ENCODE data around the gene TEX29.

DNA sequence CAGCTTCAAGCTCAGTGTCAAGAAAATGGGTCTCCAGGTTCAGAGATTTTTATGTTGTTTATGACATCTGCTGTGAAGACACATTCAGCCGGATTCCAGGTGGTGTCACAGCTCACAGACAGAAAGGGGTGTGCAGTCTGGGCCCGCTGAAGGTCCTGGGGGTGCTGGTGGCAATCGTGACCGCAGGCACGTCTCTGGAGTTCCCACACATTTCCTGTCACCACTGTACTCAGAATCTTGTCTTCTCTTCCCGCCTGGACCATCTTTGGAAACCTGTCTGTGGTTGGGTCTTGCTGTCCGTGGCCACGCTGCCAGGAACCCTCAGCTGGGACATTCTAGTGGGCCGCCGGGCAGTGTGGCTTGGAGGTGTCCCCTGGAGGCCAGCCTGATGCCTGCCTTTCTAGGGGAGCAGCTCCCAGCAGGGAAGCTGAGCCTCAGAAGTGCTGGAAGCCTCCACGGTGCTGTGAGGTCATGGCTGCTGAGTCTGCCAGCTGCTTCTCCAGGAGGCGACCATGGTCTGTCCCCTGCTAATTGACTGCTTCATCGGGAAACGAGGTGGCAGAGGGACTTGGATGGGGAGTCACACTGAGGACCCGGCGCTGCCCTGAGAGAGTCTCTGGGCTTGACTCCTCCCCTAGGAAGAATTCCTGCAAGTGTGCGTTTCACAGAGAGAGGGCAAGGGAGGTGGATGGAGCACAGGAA, 3.7 kb downstream of the TEX29 start:
- TF ChIP-seq, protein P1, sequence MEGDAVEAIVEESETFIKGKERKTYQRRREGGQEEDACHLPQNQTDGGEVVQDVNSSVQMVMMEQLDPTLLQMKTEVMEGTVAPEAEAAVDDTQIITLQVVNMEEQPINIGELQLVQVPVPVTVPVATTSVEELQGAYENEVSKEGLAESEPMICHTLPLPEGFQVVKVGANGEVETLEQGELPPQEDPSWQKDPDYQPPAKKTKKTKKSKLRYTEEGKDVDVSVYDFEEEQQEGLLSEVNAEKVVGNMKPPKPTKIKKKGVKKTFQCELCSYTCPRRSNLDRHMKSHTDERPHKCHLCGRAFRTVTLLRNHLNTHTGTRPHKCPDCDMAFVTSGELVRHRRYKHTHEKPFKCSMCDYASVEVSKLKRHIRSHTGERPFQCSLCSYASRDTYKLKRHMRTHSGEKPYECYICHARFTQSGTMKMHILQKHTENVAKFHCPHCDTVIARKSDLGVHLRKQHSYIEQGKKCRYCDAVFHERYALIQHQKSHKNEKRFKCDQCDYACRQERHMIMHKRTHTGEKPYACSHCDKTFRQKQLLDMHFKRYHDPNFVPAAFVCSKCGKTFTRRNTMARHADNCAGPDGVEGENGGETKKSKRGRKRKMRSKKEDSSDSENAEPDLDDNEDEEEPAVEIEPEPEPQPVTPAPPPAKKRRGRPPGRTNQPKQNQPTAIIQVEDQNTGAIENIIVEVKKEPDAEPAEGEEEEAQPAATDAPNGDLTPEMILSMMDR (IDR thresholded peaks at IDR 0.05): no peak
- TF ChIP-seq POLR2A (IDR thresholded peaks at IDR 0.05) (no peak), POLR2AphosphoS5 (IDR thresholded peaks at IDR 0.05) (no peak), EP300 (IDR thresholded peaks at IDR 0.05) (no peak)

Measured in upper lobe of left lung (tissue), 4 donors.